DND-41 (cell line): ENCODE measurements around the gene DCTD.

Experiments
- ATAC-seq: fragments of 200-7000 bp; cut with Tn5 transposase; 3 replicates; pipeline ENCODE4 v1.9.1; 2021; ENCODE audit warnings: low read depth; ENCODE audit not compliant: insufficient read depth
- DNase-seq: peaks from one replicate; pipeline ENCODE4 v3.0.0-alpha.2; 2020
- H2AFZ ChIP-seq: 2 replicates; pipeline ENCODE4 v1.6.0; 2012; ENCODE audit warnings: low read depth, low read length
- H3K27ac ChIP-seq: 2 replicates; pipeline ENCODE4 v1.5.1; 2012; ENCODE audit warnings: low read length, inconsistent platforms
- H3K27me3 ChIP-seq: fragments of 200-600 bp; sonication (generic); 2 replicates; pipeline ENCODE4 v1.6.0; 2012; ENCODE audit warnings: low read length, mild to moderate bottlenecking, inconsistent platforms; ENCODE audit not compliant: insufficient read depth, poor library complexity
- H3K36me3 ChIP-seq: 2 replicates; pipeline ENCODE4 v1.5.1; 2012; ENCODE audit warnings: low read length, inconsistent platforms; ENCODE audit not compliant: insufficient read depth
- H3K4me1 ChIP-seq: 2 replicates; pipeline ENCODE4 v1.5.1; 2012; ENCODE audit warnings: mild to moderate bottlenecking, low read length; ENCODE audit not compliant: insufficient read depth
- H3K4me2 ChIP-seq: 2 replicates; pipeline ENCODE4 v1.6.0; 2012; ENCODE audit warnings: mild to moderate bottlenecking, moderate library complexity, low read length, inconsistent platforms; ENCODE audit not compliant: insufficient read depth
- H3K4me3 ChIP-seq, 2 experiments: fragments of 200-600 bp in 1 of 2; shearing (Covaris generic) in 1 of 2; 2 replicates each; pipeline ENCODE4 v1.5.1; 2012 to 2016; ENCODE audit warnings: inconsistent platforms in 2 of 2, low read length in 2 of 2, mild to moderate bottlenecking in 2 of 2, low read depth in 1 of 2, moderate library complexity in 1 of 2
- H3K79me2 ChIP-seq: 2 replicates; pipeline ENCODE4 v1.6.0; 2012; ENCODE audit warnings: low read length, inconsistent platforms; ENCODE audit not compliant: insufficient read depth
- H3K9ac ChIP-seq: 2 replicates; pipeline ENCODE4 v1.6.0; 2012; ENCODE audit warnings: low read depth, mild to moderate bottlenecking, inconsistent platforms, low read length, moderate library complexity
- H3K9me3 ChIP-seq: 2 replicates; pipeline ENCODE4 v1.5.1; 2012; ENCODE audit warnings: low read length, moderate library complexity, mild to moderate bottlenecking, inconsistent platforms; ENCODE audit not compliant: insufficient read depth, severe bottlenecking
- H4K20me1 ChIP-seq: 2 replicates; pipeline ENCODE4 v1.6.0; 2012; ENCODE audit warnings: low read length; ENCODE audit not compliant: insufficient read depth
- CTCF ChIP-seq: IDR thresholded peaks from 2 replicates; pipeline ENCODE4 v1.5.1; 2012; ENCODE audit warnings: borderline replicate concordance, low read length, moderate library complexity, mild to moderate bottlenecking; ENCODE audit not compliant: poor library complexity, severe bottlenecking; ENCODE audit errors: extremely low read depth
- EZH2 ChIP-seq: IDR thresholded peaks from 3 replicates; pipeline ENCODE4 v1.6.1; 2012; ENCODE audit warnings: borderline replicate concordance, low read depth, mild to moderate bottlenecking, moderate library complexity, low read length, inconsistent platforms; ENCODE audit not compliant: severe bottlenecking

The DCTD gene

GRCh38 chr4:182921608-182922007 is 4.4 kb upstream of the DCTD start:
- Histone ChIP-seq H3K9ac (no peak overlapping the region), H3K4me3 (no peak overlapping the region), H2AFZ (no peak overlapping the region), H3K36me3 (no peaks in the 10 kb centered on the region; the same call in 1 of the 2 replicates), H3K27ac (no peak overlapping the region), H3K79me2 (peaks cover 3% of the 10 kb centered on the region), H3K9me3 (no peaks in the 10 kb centered on the region), H4K20me1 (no peaks in the 10 kb centered on the region), H3K4me2 (no peak overlapping the region), H3K4me1 (peaks cover 18% of the 10 kb centered on the region), H3K27me3 (peaks cover 4% of the 10 kb centered on the region)
- TF ChIP-seq CTCF (no peak), EZH2 (no peak)
- no peak for ATAC-seq
- no peak for DNase-seq

GRCh38 chr4:182920676-182921075 is 3.5 kb upstream of the DCTD start:
- Histone ChIP-seq H4K20me1 (no peaks in the 10 kb centered on the region), H3K4me1 (peaks cover 28% of the 10 kb centered on the region), H2AFZ (no peak overlapping the region), H3K4me2 (no peak overlapping the region), H3K9ac (no peak overlapping the region), H3K4me3 (no peak overlapping the region), H3K9me3 (no peaks in the 10 kb centered on the region), H3K36me3 (peaks cover 2% of the 10 kb centered on the region), H3K27me3 (peaks cover 4% of the 10 kb centered on the region), H3K79me2 (peaks cover 12% of the 10 kb centered on the region), H3K27ac (no peak overlapping the region)
- TF ChIP-seq EZH2 (no peak), CTCF (no peak)
- DNase-seq (no peak), ATAC-seq (no peak)

GRCh38 chr4:182918791-182919302 is 1.7 kb upstream of the DCTD start:
- Histone ChIP-seq H2AFZ (peak overlapping the region; percentile 51; the same call in 1 of the 2 replicates), H3K4me2 (no peak overlapping the region), H3K9me3 (no peaks in the 10 kb centered on the region), H3K36me3 (peaks cover 19% of the 10 kb centered on the region), H3K4me1 (peaks cover 44% of the 10 kb centered on the region), H3K27ac (no peak overlapping the region), H3K79me2 (peaks cover 28% of the 10 kb centered on the region), H3K9ac (no peak overlapping the region), H3K4me3 (no peak overlapping the region), H4K20me1 (no peaks in the 10 kb centered on the region), H3K27me3 (peaks cover 4% of the 10 kb centered on the region)
- no peak for ATAC-seq
- TF ChIP-seq CTCF (no peak), EZH2 (no peak)
- no peak for DNase-seq
